T follicular helper cell (primary cell): ENCODE data around the gene C3AR1.
A peak's percentile ranks its signal among the peaks of the same experiment; 100 is the strongest.
"Not testable (repeated sequence)": the region's sequence is repeated elsewhere in the genome, so short reads cannot be mapped to it uniquely, and the experiment has no call there.

Experiments used
- DNase-seq: peaks from one replicate; pipeline ENCODE4 v3.0.0-alpha.2; 2020; ENCODE audit warnings: low read depth
- total RNA-seq, 2 experiments: gene quantifications; one replicate each; lab custom pipeline; 2026; lab: John Stamatoyannopoulos, UW

Gene C3AR1
- 2.9 to 13.2 reads per million in 2 experiments for total RNA-seq

GRCh38 chr12:8065991-8066594 lies at the start of gene C3AR1:
TSS of gene C3AR1 (minus strand) at chr12:8066359. CDS start at chr12:8060185, 6,174 bp downstream.
- peak; percentile 47 for DNase-seq

- not testable (repeated sequence) for DNase-seq
Observed at GRCh38 chr12:8113117-8113516, 47.0 kb upstream of the C3AR1 start.

GRCh38 chr12:8108808-8109398 lies 42.7 kb upstream of the C3AR1 start:
- peak; percentile 68 for DNase-seq

GRCh38 chr12:8099235-8099634 lies 33.1 kb upstream of the C3AR1 start:
- DNase-seq, result no peak

- DNase-seq, result no peak
Observed at GRCh38 chr12:8096281-8096915, 30.2 kb upstream of the C3AR1 start.

- no peak for DNase-seq
Observed at GRCh38 chr12:8093291-8093690, 27.1 kb upstream of the C3AR1 start.

GRCh38 chr12:8089716-8090115 lies 23.6 kb upstream of the C3AR1 start:
- no peak for DNase-seq

- not testable (repeated sequence) for DNase-seq
Observed at GRCh38 chr12:8089277-8089676, 23.1 kb upstream of the C3AR1 start.

GRCh38 chr12:8088574-8088973 lies 22.4 kb upstream of the C3AR1 start:
- no peak for DNase-seq

- no peak for DNase-seq
Observed at GRCh38 chr12:8087666-8088065, 21.5 kb upstream of the C3AR1 start.

GRCh38 chr12:8084351-8084750 lies 18.2 kb upstream of the C3AR1 start:
- not testable (repeated sequence) for DNase-seq

GRCh38 chr12:8082808-8083100 lies 16.6 kb upstream of the C3AR1 start:
- no peak for DNase-seq

- DNase-seq, result no peak
Observed at GRCh38 chr12:8081251-8081920, 15.2 kb upstream of the C3AR1 start.

GRCh38 chr12:8080120-8080519 lies 14.0 kb upstream of the C3AR1 start:
- no peak for DNase-seq

- no peak for DNase-seq
Observed at GRCh38 chr12:8078916-8079315, 12.8 kb upstream of the C3AR1 start.

- DNase-seq, result peak; percentile 62
Observed at GRCh38 chr12:8078398-8078797, 12.2 kb upstream of the C3AR1 start.

- DNase-seq, result no peak
Observed at GRCh38 chr12:8077207-8077606, 11.0 kb upstream of the C3AR1 start.

GRCh38 chr12:8076366-8076765 lies 10.2 kb upstream of the C3AR1 start:
- no peak for DNase-seq

GRCh38 chr12:8075935-8076334 lies 9.8 kb upstream of the C3AR1 start:
- DNase-seq, result no peak

GRCh38 chr12:8071820-8072219 lies 5.7 kb upstream of the C3AR1 start:
- not testable (repeated sequence) for DNase-seq

GRCh38 chr12:8069582-8069981 lies 3.4 kb upstream of the C3AR1 start:
- no peak for DNase-seq

- DNase-seq, result no peak
Observed at GRCh38 chr12:8064131-8064530, 2.0 kb downstream of the C3AR1 start.

GRCh38 chr12:8058506-8058905 lies 7.7 kb downstream of the C3AR1 start:
- no peak for DNase-seq
